NCI-H2081 (cell line): ENCODE measurements around the gene SH2D5.

Experiments
- DNase-seq, 2 experiments: peaks; one replicate each; lab custom pipeline; 2025; lab: John Stamatoyannopoulos, UW

The SH2D5 gene

GRCh38 chr1:20713440-20713839 is 19.1 kb downstream of the SH2D5 start:
- DNase-seq = no peak

GRCh38 chr1:20712215-20712577 is 20.3 kb downstream of the SH2D5 start:
- no peak for DNase-seq

- no peak for DNase-seq
Observed at GRCh38 chr1:20711285-20712214, 21.0 kb downstream of the SH2D5 start.

- DNase-seq = no peak
Observed at GRCh38 chr1:20710469-20711284, 21.8 kb downstream of the SH2D5 start.

- no peak for DNase-seq
Observed at GRCh38 chr1:20709868-20710267, 22.6 kb downstream of the SH2D5 start.

GRCh38 chr1:20708891-20709290 is 23.6 kb downstream of the SH2D5 start:
- DNase-seq = no peak

GRCh38 chr1:20708057-20708456 is 24.4 kb downstream of the SH2D5 start:
- DNase-seq = no peak

- no peak for DNase-seq
Observed at GRCh38 chr1:20706841-20707240, 25.7 kb downstream of the SH2D5 start.

- DNase-seq = no peak
Observed at GRCh38 chr1:20705203-20705755, 27.2 kb downstream of the SH2D5 start.

GRCh38 chr1:20704390-20705202 is 27.9 kb downstream of the SH2D5 start:
- DNase-seq = no peak

- no peak for DNase-seq
Observed at GRCh38 chr1:20703124-20703756, 29.3 kb downstream of the SH2D5 start.

- DNase-seq = no peak
Observed at GRCh38 chr1:20702416-20702815, 30.1 kb downstream of the SH2D5 start.

- DNase-seq = no peak
Observed at GRCh38 chr1:20701847-20702246, 30.7 kb downstream of the SH2D5 start.

- no peak for DNase-seq
Observed at GRCh38 chr1:20701446-20701845, 31.1 kb downstream of the SH2D5 start.

- DNase-seq = no peak
Observed at GRCh38 chr1:20700636-20701215, 31.8 kb downstream of the SH2D5 start.

- DNase-seq = no peak
Observed at GRCh38 chr1:20699558-20699957, 32.9 kb downstream of the SH2D5 start.

- no peak for DNase-seq
Observed at GRCh38 chr1:20698195-20698910, 34.1 kb downstream of the SH2D5 start.

GRCh38 chr1:20697563-20697962 is 34.9 kb downstream of the SH2D5 start:
- no peak for DNase-seq

- peak; percentile 89 for DNase-seq
Observed at GRCh38 chr1:20696397-20697333, 35.8 kb downstream of the SH2D5 start.
